Fibroblast of the aortic adventitia (primary cell): Measurements from ENCODE around the gene POU6F2. TPM values are rescaled to one million over a fixed set of nuclear protein-coding genes. Genes with fewer than 3 reads are reported as not detected.

Source experiments
- DNase-seq: peaks from one replicate; pipeline ENCODE4 v3.0.0-alpha.2; 2010; ENCODE audit warnings: low read depth
- H3K4me3 ChIP-seq: 2 replicates; pipeline ENCODE4 v1.5.1; 2011; ENCODE audit warnings: low read depth, mild to moderate bottlenecking, control low read depth, low read length, moderate library complexity
- CTCF ChIP-seq: IDR thresholded peaks from 2 replicates; pipeline ENCODE4 v1.5.1; 2011; ENCODE audit warnings: mild to moderate bottlenecking, low read length, control low read depth, inconsistent platforms; ENCODE audit not compliant: insufficient read depth
- total RNA-seq: library from RNA; depleted of rRNA; stranded (reverse); fragments of >200 nt; gene quantifications from 2 replicates; pipeline ENCODE4 v1.2.3, GENCODE V29; 2012; ENCODE audit warnings: low replicate concordance

The POU6F2 gene
- total RNA-seq, 1 donor = not detected

- no peak for DNase-seq
- H3K4me3 ChIP-seq = no peak overlapping the region
- TF ChIP-seq CTCF = peak; percentile 29
Observed at GRCh38 chr7:39357648-39358047, 379.9 kb downstream of the POU6F2 start.

- no peak for DNase-seq
- H3K4me3 ChIP-seq = no peak overlapping the region
- TF ChIP-seq CTCF = no peak
Observed at GRCh38 chr7:39360038-39360437, 382.3 kb downstream of the POU6F2 start.

GRCh38 chr7:39360766-39361165 lies 383.1 kb downstream of the POU6F2 start:
- DNase-seq = no peak
- no peak overlapping the region for H3K4me3 ChIP-seq
- no peak for TF ChIP-seq CTCF

- no peak for TF ChIP-seq CTCF
- no peak overlapping the region for H3K4me3 ChIP-seq
- no peak for DNase-seq
Observed at GRCh38 chr7:39365751-39366295, 388.1 kb downstream of the POU6F2 start.

GRCh38 chr7:39367451-39367850 lies 389.7 kb downstream of the POU6F2 start:
- no peak for DNase-seq
- TF ChIP-seq CTCF = no peak
- H3K4me3 ChIP-seq = no peak overlapping the region

GRCh38 chr7:39367943-39368342 lies 390.2 kb downstream of the POU6F2 start:
- no peak overlapping the region for H3K4me3 ChIP-seq
- no peak for TF ChIP-seq CTCF
- DNase-seq = no peak

- DNase-seq = no peak
- H3K4me3 ChIP-seq = no peak overlapping the region
- no peak for TF ChIP-seq CTCF
Observed at GRCh38 chr7:39372383-39372782, 394.7 kb downstream of the POU6F2 start.
